ENCODE measurements around the gene HDAC7. TPM values are rescaled to one million over a fixed set of nuclear protein-coding genes. Genes with fewer than 3 reads are reported as not detected.

Gene HDAC7
- total RNA-seq, 2 experiments from 2014 or later = 373 to 382 TPM

DNA sequence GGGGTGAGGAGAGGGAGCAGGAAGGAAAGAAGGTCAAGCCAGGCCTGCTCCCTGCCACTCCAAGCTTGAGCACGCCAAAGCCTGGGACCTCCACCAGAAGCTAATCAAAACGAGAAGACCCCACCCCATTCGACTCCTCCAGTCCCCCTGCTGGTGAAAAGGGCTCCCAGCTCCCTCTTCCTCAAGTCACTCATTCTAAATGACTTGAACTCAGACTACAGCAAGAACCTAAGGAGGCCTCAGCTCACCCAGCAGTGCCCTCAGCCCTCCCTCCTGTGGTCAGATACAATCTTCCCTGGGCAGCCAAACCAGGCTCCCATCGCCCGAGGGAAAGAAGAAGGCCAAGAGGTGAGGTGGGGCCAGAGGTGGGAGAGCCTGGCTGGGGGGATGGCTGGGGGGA, 17.4 kb downstream of the HDAC7 start:
- intact Hi-C loops (cut with micrococcal nuclease) = loop anchor here (5.0 kb wide), 1 partner anchor 35 kb away; no protein-coding TSS in a partner anchor
- POLR2A ChIA-PET = interaction anchor here (0.6 to 37.9 kb wide), 15 partner anchors 8 to 169 kb away, joined by 3 to 904 read pairs (median 3); partner anchors contain the start of gene HDAC7
- CTCF ChIA-PET = interaction anchor here (0.9 to 19.8 kb wide), 15 partner anchors 8 to 87 kb away, joined by 3 to 624 read pairs (median 8); partner anchors contain the start of gene HDAC7
- TF ChIP-seq, protein P1, sequence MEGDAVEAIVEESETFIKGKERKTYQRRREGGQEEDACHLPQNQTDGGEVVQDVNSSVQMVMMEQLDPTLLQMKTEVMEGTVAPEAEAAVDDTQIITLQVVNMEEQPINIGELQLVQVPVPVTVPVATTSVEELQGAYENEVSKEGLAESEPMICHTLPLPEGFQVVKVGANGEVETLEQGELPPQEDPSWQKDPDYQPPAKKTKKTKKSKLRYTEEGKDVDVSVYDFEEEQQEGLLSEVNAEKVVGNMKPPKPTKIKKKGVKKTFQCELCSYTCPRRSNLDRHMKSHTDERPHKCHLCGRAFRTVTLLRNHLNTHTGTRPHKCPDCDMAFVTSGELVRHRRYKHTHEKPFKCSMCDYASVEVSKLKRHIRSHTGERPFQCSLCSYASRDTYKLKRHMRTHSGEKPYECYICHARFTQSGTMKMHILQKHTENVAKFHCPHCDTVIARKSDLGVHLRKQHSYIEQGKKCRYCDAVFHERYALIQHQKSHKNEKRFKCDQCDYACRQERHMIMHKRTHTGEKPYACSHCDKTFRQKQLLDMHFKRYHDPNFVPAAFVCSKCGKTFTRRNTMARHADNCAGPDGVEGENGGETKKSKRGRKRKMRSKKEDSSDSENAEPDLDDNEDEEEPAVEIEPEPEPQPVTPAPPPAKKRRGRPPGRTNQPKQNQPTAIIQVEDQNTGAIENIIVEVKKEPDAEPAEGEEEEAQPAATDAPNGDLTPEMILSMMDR (IDR thresholded peaks at IDR 0.05) = peak; percentile 48
- Mint-ChIP-seq H3K4me3 (no peak overlapping the region), H3K36me3 (ENCODE audit: low read depth) (peaks cover 83% of the 10 kb centered on the region), H3K4me1 (ENCODE audit: low read depth) (peaks cover 89% of the 10 kb centered on the region), H3K9me3 (no peaks in the 10 kb centered on the region), H3K27ac (peak overlapping the region; percentile 98), H3K27me3 (no peaks in the 10 kb centered on the region)
- ATAC-seq = peak; percentile 22
- DNase-seq = no peak

DNA sequence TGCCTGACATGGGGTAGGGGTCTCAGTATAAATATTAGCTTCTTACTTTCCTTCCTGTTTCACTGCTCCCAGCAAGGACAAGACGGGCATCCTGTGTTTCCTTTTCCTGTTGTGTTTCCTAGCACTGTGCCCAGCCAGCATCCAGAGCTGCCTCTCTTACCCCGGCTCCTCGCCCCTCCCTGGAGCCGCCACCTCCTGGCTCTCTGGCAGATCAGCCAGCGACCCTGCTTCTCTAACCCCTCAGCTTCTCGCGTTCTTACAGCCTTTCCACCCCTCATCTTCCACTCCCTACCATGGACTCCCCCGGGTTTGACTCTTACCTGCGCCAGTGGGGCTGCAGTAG, 17.8 kb downstream of the HDAC7 start:
- H3K27ac Mint-ChIP-seq = peak overlapping the region; percentile 98
- CTCF ChIA-PET = interaction anchor here (0.9 to 19.8 kb wide), 15 partner anchors 8 to 86 kb away, joined by 3 to 624 read pairs (median 8); partner anchors contain the start of gene HDAC7
- TF ChIP-seq, protein P1 (IDR thresholded peaks at IDR 0.05) = no peak
- H3K4me3 Mint-ChIP-seq = no peak overlapping the region
- ATAC-seq (no peak), DNase-seq (no peak)
- intact Hi-C loops (cut with micrococcal nuclease) = loop anchor here (5.0 kb wide), 1 partner anchor 35 kb away; no protein-coding TSS in a partner anchor
- no peaks in the 10 kb centered on the region for H3K27me3 Mint-ChIP-seq
- POLR2A ChIA-PET = interaction anchor here (0.6 to 37.9 kb wide), 15 partner anchors 8 to 169 kb away, joined by 3 to 904 read pairs (median 3); partner anchors contain the start of gene HDAC7
- peaks cover 85% of the 10 kb centered on the region for H3K4me1 Mint-ChIP-seq (ENCODE audit: low read depth)
- peaks cover 81% of the 10 kb centered on the region for H3K36me3 Mint-ChIP-seq (ENCODE audit: low read depth)
- H3K9me3 Mint-ChIP-seq = no peaks in the 10 kb centered on the region

DNA sequence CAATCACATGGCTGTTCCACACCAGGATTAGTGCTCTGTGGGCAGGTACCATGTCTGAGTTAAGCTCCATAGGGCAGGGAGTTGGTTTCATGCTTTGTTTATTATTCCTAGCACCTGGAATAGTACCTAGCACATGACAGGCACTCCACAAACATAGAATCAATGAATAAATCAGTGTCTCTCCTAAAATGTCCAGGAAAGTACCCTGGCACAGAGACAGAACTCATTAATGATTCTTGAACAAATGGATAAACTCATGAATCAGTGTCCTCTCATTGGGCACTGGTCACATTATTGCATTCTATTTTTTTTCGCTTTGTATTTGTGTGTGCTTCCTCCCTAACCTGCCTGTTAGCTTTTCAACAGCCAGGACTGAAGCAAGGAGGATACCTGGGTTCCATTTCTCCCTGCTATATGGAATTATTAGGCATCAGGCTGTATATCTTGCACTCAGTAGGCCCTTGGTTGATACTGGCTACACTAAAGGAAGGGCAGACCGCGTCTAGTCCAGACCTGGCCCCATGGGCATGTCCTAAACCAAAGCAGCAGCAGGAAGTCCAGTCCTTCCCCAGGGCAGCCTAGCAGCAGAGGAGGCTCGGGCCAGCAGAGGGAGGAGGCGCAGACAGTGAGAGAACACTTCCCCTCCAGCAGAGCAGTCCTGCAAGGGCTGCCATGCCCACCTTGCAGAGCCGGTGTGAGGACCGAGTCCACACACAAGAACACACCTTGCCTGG, 18.4 kb downstream of the HDAC7 start:
- H3K4me1 Mint-ChIP-seq (ENCODE audit: low read depth) = peaks cover 80% of the 10 kb centered on the region
- ChIA-PET CTCF (interaction anchor here (0.9 to 19.8 kb wide), 15 partner anchors 9 to 86 kb away, joined by 3 to 624 read pairs (median 8); partner anchors contain the start of gene HDAC7), POLR2A (interaction anchor here (0.8 to 37.9 kb wide), 15 partner anchors 9 to 170 kb away, joined by 3 to 904 read pairs (median 4); partner anchors contain the start of gene HDAC7)
- TF ChIP-seq, protein P1 (IDR thresholded peaks at IDR 0.05) = no peak
- intact Hi-C loops (cut with micrococcal nuclease) = loop anchor here (5.0 kb wide), 1 partner anchor 36 kb away; no protein-coding TSS in a partner anchor
- peaks cover 76% of the 10 kb centered on the region for H3K36me3 Mint-ChIP-seq (ENCODE audit: low read depth)
- no peak overlapping the region for H3K4me3 Mint-ChIP-seq
- peak overlapping the region; percentile 98 for H3K27ac Mint-ChIP-seq
- ATAC-seq = no peak
- no peaks in the 10 kb centered on the region for H3K9me3 Mint-ChIP-seq
- H3K27me3 Mint-ChIP-seq = no peaks in the 10 kb centered on the region
- DNase-seq = no peak

DNA sequence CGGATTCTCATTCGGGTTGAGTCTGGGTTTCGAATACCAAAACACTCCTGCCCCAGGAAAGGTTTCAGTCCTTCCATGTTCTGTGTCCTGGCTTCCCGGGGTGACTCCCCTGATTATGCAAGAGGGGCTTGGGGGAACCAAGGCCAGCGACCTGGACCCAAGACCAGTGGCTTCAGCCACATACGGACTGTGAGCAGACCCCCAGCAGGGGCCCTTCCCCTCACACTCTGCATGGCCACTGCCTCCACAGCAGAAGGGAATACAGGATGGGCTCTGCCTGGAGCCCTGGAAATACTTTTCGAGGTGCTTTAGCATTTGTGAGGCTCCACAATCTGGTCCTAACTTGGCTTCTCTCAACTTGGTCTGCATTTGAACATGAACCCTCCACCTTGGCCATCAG, 19.1 kb downstream of the HDAC7 start:
- Mint-ChIP-seq H3K27me3 (no peaks in the 10 kb centered on the region), H3K4me3 (no peak overlapping the region), H3K4me1 (ENCODE audit: low read depth) (peaks cover 72% of the 10 kb centered on the region), H3K9me3 (no peaks in the 10 kb centered on the region), H3K27ac (peak overlapping the region; percentile 72), H3K36me3 (ENCODE audit: low read depth) (peaks cover 69% of the 10 kb centered on the region)
- ChIA-PET POLR2A (interaction anchor here (0.9 to 37.9 kb wide), 9 partner anchors 10 to 34 kb away, joined by 3 to 904 read pairs (median 6); partner anchors contain the start of gene HDAC7), CTCF (interaction anchor here (0.9 to 19.8 kb wide), 6 partner anchors 21 to 68 kb away, joined by 3 to 624 read pairs (median 6); no protein-coding TSS in a partner anchor)
- no peak for DNase-seq
- no peak for ATAC-seq
- TF ChIP-seq, protein P1 (IDR thresholded peaks at IDR 0.05) = no peak
- intact Hi-C loops (cut with micrococcal nuclease) = loop anchor here (5.0 kb wide), 1 partner anchor 37 kb away; no protein-coding TSS in a partner anchor

All from activated CD8-positive, alpha-beta T cell treated with anti-CD3 and anti-CD28 coated beads for 36 hours (primary cell).